ENCODE data around the gene IQUB.

The IQUB gene

DNA sequence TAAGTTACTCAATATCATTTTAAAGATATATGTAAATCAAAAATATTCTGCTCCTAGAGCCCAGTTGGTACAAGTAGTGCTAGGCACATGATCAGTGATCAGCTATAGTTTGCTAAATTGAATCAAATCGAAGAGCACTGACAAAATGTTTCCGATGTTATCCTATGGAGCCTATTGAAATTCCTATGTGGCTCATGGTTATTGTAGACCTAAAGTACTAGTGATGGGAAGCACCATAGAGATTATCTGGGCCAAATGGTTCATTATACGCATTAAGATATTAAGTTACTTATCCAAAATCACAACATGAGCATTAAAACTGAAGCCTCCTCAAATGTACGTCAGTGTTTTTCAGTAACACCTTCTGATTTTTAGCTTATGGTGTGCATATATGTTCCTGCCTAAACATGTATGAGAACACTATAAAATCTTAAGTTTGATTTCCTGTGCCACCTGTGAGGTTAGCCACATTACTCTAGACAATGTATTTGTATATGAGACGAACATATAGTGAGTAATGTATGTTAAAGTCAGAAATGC, 103.2 kb downstream of the IQUB start:
- POLR2A ChIA-PET (ENCODE audit: low non-redundant PET), result no interaction called here
- no peak overlapping the region for H3K27ac ChIP-seq
- TF ChIP-seq, protein P1, sequence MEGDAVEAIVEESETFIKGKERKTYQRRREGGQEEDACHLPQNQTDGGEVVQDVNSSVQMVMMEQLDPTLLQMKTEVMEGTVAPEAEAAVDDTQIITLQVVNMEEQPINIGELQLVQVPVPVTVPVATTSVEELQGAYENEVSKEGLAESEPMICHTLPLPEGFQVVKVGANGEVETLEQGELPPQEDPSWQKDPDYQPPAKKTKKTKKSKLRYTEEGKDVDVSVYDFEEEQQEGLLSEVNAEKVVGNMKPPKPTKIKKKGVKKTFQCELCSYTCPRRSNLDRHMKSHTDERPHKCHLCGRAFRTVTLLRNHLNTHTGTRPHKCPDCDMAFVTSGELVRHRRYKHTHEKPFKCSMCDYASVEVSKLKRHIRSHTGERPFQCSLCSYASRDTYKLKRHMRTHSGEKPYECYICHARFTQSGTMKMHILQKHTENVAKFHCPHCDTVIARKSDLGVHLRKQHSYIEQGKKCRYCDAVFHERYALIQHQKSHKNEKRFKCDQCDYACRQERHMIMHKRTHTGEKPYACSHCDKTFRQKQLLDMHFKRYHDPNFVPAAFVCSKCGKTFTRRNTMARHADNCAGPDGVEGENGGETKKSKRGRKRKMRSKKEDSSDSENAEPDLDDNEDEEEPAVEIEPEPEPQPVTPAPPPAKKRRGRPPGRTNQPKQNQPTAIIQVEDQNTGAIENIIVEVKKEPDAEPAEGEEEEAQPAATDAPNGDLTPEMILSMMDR (conservative IDR thresholded peaks at IDR 0.05; ENCODE audit: low read depth), result no peak
- DNase-seq (ENCODE audit: low spot score), result no peak
- CTCF ChIA-PET, result interaction anchor here (0.7 kb wide), 1 partner anchor 78 kb away, joined by 3 read pairs; no protein-coding TSS in a partner anchor

DNA sequence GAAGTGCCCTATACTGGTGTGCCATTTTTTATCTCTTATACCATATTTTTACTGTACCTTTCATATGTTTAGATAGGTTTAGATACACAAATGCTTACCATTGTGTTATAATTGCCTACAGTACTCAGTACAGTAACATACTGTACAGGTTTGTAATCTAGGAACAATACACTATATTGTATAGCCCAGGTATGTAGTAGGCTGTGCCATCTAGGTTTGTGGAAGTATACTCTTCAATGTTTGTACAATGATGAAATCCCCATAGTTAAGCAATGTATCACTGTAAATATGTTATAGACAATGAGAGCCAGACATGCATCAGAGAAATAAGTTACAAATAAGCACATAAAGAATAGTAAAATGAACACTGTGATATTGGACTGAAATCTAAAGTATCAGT, 109.1 kb downstream of the IQUB start:
- H3K27ac ChIP-seq, result no peak overlapping the region
- ChIA-PET POLR2A (ENCODE audit: low non-redundant PET) (no interaction called here), CTCF (interaction anchor here (0.7 kb wide), 1 partner anchor 283 kb away, joined by 3 read pairs; no protein-coding TSS in a partner anchor)
- TF ChIP-seq, protein P1 (conservative IDR thresholded peaks at IDR 0.05; ENCODE audit: low read depth), result no peak
- no peak for DNase-seq (ENCODE audit: low spot score)

DNA sequence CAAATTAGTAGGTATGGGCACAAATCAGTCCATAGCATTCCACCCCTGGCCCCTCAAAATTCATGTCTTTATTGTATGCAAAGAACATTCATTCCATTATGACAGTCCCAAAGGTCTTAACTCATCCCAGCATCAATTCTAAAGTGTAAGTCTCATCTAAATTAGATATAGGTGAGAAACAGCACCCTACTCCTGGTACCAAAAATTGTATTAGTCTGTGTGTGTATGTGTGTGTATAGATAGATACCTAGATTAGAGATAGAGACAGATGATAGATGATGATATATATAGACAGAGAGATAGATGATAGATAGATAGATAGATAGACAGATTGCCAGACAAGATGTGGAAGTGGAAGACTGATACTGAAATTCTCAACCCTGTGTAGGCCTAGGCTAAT, 109.9 kb downstream of the IQUB start:
- TF ChIP-seq, protein P1 (conservative IDR thresholded peaks at IDR 0.05; ENCODE audit: low read depth), result no peak
- ChIA-PET CTCF (no interaction called here), POLR2A (ENCODE audit: low non-redundant PET) (no interaction called here)
- no peak overlapping the region for H3K27ac ChIP-seq
- DNase-seq (ENCODE audit: low spot score), result no peak

DNA sequence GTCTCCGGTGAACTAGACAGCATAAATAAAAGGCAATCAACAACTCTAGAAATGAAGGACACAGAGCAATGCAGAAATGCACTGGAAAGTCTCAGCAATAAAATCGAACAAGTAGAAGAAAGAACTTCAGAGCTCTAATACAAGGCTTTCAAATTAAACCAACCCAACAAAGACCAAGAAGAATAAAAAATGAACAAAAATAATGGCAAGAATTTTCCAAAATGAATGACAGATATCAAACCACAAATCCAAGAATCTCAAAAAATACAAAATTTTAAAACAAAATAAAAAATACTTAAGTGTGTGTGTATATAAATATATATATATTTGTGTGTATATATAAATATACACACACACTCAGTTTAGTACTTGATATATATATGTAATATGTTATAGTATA, 110.8 kb downstream of the IQUB start:
- TF ChIP-seq, protein P1 (conservative IDR thresholded peaks at IDR 0.05; ENCODE audit: low read depth), result no peak
- no peak for DNase-seq (ENCODE audit: low spot score)
- CTCF ChIA-PET, result interaction anchor here (0.7 kb wide), 1 partner anchor 213 kb away, joined by 3 read pairs; no protein-coding TSS in a partner anchor
- no peak overlapping the region for H3K27ac ChIP-seq
- POLR2A ChIA-PET (ENCODE audit: low non-redundant PET), result no interaction called here

- ChIA-PET CTCF (no interaction called here), POLR2A (ENCODE audit: low non-redundant PET) (no interaction called here)
- no peak for DNase-seq (ENCODE audit: low spot score)
- TF ChIP-seq, protein P1 (conservative IDR thresholded peaks at IDR 0.05; ENCODE audit: low read depth), result no peak
- no peak overlapping the region for H3K27ac ChIP-seq
These were observed 116.8 kb downstream of the IQUB start for GRCh38 chr7:123417580-123417979.

- DNase-seq (ENCODE audit: low spot score), result no peak
- no peak overlapping the region for H3K27ac ChIP-seq
- TF ChIP-seq, protein P1 (conservative IDR thresholded peaks at IDR 0.05; ENCODE audit: low read depth), result no peak
- POLR2A ChIA-PET (ENCODE audit: low non-redundant PET), result no interaction called here
- CTCF ChIA-PET, result no interaction called here
These were observed 118.8 kb downstream of the IQUB start for GRCh38 chr7:123415625-123416024.

Measured in RWPE1 (cell line).